ENCODE data around the gene DNHD1.

DNA sequence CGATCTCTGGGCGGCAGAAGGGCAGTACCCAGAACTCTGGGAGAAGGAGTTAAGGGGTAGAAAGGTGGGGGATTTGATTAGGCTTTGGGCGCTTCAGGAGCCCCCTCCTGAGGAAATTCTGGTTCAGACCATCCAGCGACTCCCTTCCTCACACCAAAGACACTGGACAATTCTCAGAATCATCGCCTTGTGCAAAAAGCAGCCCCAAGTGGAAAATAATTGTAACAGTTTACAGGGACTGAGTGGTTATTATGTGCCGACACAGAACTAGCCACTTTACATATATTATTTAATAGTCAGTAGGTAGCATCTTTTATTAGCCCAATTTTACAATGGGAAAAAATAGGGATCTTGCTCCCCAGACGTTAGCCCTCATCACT, 22.7 kb upstream of the DNHD1 start:
- TF ChIP-seq CTCF (IDR thresholded peaks at IDR 0.05; ENCODE audit: low read depth, low read length, poor library complexity, severe bottlenecking) = no peak
- TF ChIP-seq EZH2phosphoT487 (IDR thresholded peaks at IDR 0.05; ENCODE audit: borderline replicate concordance, low read length) = no peak

Data from DOHH2 (cell line).